NCI-H1694 (cell line): ENCODE measurements around the gene ESYT1.

Experiments
- DNase-seq: peaks from one replicate; lab custom pipeline; 2025; lab: John Stamatoyannopoulos, UW

Gene ESYT1

DNA sequence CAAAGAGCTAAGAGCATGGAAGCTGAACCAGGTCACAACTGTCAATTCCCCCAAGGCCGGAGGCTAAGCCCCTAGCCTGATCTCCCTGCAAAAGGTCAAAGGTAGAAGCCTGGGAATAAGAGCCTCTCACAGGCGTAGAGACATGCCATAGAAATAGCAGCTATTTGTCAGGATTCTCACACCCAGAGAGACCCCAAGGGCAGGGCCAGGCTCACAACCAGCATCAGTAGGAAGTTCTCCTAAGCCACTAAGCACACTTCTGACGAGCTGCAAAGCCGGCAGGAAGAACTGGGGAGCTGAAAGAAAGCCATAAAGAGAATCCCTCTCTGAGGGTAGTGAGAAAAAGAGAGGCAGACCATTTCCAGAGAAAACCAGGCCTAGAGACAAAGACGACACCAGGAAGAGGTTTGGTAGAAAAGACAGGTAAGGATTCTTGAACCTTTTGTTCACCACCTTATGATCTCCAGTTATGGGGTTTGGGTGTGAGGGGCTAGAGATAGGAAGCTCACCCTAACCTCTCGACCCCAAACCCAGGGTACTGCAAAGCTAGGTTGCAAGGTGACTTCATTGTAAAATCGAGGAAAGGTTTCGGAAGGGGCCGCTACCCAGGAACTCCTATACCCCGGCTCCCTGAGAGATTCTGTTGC lies 60.2 kb downstream of the ESYT1 start:
- DNase-seq: no peak

GRCh38 chr12:56188778-56189098 lies 60.7 kb downstream of the ESYT1 start:
- DNase-seq: no peak

DNA sequence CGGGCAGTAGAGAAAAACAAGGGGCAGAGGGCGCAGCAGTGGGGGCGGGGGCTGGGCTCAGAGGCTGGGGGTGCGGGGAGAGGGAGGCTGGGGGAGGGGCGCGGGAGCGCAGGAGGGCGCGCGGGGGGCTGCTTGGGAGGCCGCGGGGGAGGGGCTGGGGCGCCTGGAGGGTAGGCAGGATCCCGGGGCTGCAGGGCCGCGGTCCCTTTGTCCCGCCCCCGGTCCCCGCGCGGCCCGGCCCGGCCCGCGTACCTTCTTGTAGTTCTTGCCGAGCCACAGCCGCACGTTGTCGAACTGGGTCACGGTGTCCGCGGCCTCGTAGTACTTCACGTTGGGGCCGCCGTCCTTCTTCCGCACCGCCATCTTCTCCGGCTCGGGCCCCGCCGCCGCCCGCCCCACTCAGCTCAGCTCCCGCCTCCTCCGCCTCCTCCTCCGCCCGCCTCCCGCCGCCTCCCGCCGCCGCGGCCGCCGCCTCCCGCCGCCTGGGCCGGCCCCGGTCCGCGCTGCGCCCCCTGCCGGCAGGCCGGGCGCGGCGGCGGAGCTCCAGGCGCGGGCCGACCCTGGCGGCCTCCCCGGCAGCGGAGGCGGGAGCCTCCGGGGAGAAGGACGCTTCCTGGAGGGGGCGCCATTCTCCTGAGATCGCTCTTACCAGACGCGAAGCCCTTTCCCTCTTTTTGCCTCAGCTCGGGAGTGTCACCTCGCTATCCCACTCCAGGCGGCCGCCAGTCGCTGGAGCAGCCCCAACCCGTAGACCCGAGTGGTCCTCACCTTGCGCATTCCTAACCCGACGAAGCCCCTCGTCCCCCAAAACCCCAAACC lies 61.2 kb downstream of the ESYT1 start, which contains the start of gene SMARCC2:
Gene SMARCC2, minus strand, starts transcription at position 385 of the 819 bp plus-strand sequence. Its CDS starts 22 bp downstream, at position 363.
- DNase-seq: peak; percentile 75

DNA sequence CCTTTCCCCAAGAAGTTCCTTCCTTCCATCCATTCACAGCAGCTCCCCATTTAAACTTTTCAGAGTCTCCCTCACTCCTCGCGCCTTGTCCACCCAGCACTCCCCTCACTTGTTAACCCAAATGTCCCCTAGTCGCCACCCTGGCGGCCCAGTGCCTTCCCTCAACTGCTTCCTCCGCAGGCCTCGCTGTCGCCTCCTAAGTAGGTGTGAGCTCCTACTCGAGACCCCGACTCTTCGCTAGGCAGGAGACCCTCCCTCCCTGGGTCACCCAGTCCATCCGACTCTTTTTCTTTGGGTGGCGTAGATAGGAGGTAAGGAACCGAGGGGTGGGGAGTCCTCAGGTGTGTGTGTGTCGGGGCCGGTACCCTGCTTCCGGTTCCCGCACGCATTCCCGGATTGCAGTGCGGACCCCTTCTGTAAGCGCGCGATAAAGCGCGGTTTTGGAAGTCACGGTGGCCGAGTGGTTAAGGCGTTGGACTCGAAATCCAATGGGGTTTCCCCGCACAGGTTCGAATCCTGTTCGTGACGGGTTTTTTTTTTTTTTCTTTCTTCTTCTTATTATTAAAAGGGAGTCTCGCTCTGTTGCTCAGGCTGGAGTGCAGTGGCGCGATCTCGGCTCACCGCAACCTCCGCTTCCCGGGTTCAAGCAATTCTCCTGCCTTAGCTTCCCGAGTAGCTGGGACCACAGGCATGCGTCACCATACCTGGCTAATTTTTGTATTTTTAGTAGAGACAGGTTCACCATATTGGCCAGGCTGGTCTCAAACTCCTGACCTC lies 62.0 kb downstream of the ESYT1 start:
- DNase-seq: peak; percentile 86

DNA sequence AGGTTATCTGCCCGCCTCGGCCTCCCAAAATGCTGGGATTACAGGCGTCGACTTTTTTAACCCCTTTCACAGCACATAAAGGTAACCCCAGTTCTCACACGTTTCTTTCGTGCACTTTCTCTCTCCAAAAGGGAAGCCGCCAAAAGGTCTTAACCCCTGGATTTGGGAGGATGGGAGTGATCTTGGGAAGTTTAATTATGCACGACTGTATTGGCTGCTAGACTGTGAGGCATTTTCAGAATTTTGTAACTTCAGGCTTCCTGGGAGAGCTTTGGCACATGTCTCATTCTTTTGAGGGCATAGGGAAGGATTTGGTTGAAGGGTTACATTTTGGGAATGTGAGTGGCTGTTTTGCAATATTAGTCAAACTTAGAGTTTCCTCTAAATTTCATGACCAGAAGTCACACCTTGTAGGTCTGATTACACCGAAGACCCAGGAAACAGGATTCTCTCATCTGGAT lies 62.7 kb downstream of the ESYT1 start:
- DNase-seq: no peak

- DNase-seq: no peak
Observed at GRCh38 chr12:56192582-56192981, 64.5 kb downstream of the ESYT1 start.

DNA sequence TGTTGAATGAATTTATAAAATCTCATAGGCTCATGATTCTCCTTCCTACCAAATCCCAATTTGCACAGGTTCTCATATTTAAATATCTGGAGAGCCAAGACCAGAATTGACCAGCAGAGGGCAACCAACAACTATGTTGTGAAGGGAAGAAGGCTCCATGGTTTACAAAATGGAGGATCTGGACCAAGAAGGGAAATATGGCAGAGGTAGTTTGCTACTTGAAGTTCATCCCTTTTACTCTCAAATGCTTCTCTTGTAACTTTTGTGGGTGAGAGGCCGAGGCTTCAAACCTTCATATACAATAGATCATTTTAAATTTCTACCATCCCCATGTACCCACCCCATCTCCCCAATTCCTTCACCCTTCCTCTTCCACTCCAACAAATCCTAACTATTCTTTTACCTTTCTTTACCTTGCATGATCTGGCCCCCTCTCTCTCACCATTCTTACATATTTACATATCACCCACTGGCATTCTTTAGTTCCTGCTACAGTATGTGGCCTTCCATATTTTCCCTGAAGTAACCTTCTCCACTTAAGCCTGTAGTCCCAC lies 65.0 kb downstream of the ESYT1 start:
- DNase-seq: peak; percentile 92
